NOMO-1 treated with dmso at 0.1 percent for 144 hours (cell line): Measurements from ENCODE around the gene SLC35E4.
"Not testable (repeated sequence)": the region's sequence is repeated elsewhere in the genome, so short reads cannot be mapped to it uniquely, and the experiment has no call there.

Experiments used
- DNase-seq: peaks from one replicate; lab custom pipeline; 2025; ENCODE audit not compliant: unreplicated experiment; lab: John Stamatoyannopoulos, UW

SLC35E4 gene, protein sequence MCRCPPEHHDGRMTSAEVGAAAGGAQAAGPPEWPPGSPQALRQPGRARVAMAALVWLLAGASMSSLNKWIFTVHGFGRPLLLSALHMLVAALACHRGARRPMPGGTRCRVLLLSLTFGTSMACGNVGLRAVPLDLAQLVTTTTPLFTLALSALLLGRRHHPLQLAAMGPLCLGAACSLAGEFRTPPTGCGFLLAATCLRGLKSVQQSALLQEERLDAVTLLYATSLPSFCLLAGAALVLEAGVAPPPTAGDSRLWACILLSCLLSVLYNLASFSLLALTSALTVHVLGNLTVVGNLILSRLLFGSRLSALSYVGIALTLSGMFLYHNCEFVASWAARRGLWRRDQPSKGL

DNA sequence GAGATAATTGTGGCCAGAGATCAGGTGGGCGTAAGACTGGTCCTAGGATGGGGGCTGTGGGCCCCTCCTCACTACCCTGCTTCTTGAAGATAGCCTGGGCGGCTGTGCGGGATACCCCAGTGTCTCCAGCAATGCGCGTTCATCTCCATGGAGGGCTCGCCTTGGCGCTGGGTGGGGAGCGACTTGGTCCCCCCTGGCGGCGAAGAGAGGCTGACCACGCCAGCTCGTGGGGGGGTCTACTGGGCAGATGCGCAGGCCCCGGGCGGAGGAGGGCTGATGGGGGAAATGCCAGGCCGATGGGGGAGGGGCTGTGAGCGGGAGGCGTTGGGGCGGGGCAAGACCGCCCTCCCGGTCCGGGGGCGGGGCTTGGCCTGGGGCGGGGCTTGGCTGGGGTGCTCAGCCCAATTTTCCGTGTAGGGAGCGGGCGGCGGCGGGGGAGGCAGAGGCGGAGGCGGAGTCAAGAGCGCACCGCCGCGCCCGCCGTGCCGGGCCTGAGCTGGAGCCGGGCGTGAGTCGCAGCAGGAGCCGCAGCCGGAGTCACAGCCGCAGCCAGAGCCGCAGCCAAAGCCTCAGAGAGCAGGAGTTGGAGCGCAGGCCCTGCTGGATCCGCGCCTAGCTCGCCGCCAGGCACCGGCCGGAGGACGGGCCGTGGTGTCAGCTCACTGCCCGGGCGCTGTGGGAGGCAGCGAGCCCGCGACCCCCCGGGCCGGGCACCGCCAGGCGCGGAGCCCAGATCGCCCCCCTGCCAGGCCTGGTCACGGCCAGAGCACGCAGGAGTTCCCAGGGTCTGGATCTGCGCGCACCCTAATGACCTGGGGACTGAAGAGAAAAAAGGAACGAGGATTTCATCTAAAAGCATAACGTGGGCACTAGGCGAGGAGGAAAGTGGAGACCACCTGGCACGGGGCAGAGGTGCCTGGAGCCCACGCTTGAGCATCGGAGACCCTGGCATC is at the start of gene SLC35E4:
TSS of gene SLC35E4 (plus strand) at position 509 of the 953 bp plus-strand sequence. CDS start 670 bp downstream, outside the sequence.
- peak; percentile 64 for DNase-seq

DNA sequence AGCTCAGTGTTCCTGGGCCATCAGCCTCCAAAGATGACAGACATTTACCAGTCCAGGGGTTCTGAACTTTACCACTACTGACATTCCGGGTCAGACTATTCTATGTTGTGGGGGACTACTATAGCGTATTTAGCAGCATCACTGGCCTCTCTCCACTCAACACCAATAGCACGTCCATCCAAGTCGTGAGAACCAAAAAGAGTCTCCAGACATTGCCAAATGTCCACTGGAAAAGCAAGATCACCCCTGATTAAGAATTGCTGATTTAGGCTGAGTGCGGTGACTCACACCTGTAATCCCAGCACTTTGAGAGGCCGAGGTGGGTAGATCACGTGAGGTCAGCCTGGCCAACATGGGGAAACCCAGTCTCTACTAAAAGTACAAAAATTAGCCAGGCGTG is 49.2 kb upstream of the SLC35E4 start:
- DNase-seq: no peak

DNA sequence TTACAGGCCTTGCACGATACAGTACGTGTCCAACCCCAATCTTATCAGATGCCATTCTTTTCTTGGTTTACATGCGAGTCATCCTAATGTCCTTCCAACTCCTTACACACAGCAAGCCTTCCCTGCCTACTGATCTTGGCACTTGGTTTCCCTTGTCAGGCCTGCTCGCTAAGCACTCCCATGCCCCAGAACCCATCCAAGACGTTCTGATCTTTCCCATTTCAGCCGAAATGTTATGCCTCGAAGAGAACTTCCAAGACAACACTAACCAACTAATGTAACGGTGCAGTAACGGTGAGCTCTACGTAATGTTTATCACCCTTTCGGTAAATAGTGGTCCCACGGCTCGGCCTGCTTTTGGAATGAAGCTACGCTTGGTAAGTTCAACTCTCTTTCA is 44.4 kb upstream of the SLC35E4 start:
- no peak for DNase-seq

DNA sequence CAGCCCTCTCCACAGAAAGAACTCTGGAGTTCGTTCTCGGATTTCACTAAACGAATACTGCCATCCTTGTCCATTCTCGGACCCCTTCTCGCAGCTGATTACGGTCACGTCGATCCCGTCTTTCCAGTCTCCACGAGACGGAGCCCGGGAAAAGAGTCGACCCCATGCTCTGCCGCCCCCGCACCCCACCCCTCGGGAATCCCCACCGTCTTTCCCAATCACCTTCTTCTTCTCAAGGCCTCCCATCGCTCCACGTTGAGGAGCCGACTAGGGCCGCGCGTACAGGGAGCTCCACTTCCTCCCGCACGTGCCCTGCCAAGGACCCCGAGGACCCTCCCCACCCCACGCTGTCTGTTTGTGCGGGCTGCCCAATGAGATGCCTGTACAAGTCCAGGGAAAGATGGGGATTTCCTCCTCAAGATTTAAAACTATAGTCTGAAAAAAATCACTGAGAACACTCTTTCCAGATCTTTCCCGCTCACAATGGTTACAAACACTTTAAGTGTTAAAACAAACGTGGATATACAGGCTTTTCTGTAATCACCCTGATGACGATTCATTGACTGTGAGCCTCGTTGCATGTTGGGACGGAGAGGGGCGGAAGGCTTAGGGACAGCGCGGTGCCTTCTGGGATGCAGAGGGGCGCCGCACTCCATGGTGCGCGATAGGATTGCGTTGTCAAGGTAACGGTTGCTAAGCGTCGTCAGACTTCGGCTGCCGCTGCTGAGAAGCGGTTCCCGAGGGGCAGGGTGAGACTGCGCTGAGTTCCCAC is 43.8 kb upstream of the SLC35E4 start, which contains the start of gene PES1:
TSS of gene PES1 (minus strand) at position 323 of the 772 bp plus-strand sequence. CDS start at position 246, 77 bp downstream.
- DNase-seq: peak; percentile 96

DNA sequence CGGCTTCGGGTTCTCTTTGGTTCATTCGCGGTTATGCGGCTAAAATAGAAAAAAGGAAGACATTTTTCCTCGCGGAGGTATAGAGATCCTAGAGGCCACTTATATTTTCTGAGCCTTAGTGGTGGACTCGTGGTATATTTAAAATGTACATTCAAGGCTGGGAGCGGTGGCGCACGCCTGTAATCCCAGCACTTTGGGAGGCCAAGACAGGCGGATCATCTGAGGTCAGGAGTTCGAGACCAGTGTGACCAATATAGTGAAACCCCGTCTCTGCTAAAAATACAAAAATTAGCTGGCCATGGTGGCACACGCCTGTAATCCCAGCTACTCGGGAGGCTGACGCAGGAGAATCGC is 43.2 kb upstream of the SLC35E4 start:
- not testable (repeated sequence) for DNase-seq

DNA sequence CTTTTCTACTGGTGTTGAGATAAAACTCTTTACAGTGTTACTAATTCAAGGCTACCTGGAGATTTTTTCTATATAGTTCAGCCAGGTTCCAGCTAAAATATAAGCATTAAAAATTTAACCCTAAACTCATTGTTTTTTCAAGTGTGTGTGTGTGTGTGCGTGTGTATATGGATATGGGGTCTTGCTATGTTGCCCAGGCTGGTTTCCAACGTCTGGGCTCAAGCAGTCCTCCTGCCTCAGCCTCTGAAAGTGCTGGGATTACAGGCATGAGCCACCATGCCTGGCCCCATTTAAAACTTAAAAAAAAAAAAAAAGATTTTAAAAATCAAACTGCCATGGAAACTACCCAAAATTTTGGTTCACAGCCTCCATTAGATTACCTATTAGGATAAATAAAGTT is 39.4 kb upstream of the SLC35E4 start:
- no peak for DNase-seq

DNA sequence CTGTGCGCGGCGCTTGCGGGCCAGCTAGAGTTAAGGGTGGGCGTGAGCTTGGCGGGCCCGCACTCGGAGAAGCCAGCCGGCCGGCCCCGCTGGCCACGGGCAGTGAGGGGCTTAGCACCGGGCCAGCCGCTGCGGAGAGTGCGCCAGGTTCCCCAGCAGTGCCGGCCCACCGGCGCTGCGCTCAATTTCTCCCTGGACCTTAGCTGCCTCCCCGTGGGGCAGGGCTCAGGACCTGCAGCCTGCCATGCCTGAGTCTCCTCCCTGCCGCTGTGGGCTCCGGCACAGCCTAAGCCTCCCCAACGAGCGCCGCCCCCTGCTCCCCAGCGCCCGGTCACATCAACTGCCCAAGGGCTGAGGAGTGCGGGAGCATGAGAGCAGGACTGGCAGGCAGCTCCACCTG is 38.7 kb upstream of the SLC35E4 start:
- DNase-seq: no peak

DNA sequence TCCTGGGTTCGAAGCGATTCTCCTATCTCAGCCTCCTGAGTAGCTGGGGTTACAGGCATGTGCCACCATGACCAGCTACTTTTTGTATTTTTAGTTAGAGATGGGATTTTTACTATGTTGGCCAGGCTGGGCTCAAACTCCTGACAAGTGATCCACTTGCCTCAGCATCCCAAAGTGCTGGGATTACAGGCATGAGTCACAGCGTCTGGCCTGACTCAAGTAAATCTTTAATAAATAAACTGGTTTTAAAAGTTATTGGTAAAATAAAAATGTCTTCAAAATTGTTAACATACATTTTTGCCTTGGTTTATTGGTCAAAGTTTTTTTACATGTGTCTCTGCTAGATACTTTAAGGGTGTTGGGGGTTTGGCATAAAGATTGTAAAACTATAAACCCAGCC is 36.6 kb upstream of the SLC35E4 start:
- no peak for DNase-seq

DNA sequence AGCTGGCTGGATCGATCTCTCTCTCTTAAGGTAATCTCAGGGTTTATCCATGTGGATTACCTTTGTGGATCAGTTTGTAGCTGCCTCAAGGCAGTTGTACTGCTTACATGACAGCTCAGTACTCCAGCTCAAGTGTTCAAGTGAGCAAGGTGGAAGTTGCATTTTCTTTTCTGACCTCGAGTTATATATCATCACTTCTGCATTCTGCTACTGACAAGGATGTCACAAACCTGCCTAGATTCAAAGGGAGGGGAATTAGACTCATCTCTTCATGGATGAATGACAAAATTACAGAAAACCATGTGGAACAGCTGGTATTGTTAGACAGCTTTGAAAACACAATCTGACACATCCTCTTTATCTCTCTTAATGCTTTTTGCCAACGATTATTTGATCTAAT is 34.7 kb upstream of the SLC35E4 start:
- no peak for DNase-seq

DNA sequence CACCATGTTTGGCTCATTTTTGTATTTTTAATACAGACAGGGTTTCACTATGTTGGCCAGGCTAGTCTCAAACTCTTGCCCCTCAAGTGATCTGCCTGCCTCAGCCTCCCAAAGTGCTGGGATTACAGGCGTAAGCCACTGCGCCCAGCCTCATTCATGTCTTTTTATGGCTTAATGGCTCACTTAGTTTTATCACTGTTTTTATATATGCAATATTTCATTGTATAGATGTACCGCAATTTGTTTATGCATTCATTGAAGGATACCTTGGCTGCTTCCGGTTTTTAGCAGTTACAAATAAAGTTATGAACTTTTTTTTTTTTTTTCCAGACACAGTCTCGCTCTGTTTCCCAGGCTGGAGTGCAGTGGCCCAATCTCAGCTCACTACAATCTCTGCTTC is 34.1 kb upstream of the SLC35E4 start:
- no peak for DNase-seq

DNA sequence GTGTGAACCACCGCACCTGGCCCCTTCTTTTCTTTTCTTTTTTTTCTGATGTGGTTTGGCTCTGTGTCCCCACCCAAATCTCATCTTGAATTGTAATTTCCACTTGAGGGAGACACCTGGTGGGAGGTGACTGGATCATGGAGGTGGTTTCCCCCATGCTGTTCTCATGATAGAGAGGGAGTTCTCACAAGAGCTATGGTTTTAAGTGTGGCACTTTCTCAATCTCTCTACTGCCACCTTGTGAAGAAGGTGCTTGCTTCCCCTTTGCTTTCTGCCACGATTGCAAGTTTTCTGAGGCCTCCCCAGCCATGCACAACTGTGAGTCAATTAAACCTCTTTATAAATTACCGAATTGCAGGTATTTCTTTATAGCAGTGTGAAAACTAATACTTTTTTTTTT is 33.5 kb upstream of the SLC35E4 start:
- DNase-seq: peak; percentile 9

DNA sequence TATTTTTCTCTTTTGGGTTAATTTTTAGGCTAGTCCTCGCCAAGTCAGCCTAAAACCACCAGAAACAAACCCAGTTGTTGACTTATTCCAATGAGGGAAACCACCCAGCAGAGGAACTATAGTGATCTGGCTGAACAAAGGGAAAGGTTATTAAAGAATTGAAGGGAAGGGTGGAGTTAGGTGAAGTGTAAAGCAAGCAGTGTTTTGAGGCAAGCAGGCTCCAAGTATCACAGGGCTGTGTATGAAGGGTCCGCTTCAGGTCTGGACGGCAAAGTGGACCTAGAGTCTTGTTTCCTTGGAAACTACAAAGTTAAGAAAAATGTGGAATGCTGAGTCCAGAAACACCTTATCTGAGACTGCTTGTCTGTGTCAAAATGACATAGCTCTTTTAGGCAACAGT is 31.8 kb upstream of the SLC35E4 start:
- no peak for DNase-seq

DNA sequence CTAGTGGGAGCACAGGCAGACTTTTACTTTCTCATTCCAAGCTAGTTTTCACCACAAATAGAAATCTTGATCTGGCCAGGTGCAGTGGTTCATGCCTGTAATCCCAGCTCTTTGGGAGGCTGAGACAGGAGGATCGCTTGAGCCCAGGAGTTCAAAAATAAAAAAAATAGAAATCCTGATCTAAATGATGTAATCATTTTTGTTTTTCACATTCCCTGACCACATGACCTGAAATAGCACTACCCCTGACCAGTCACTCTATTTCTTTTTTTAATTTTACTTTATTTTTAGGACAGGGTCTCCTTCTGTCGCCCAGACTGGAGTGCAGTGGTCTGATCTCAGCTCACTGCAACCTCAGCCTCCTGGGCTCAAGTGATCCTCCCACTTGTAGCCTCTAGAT is 30.9 kb upstream of the SLC35E4 start:
- no peak for DNase-seq

DNA sequence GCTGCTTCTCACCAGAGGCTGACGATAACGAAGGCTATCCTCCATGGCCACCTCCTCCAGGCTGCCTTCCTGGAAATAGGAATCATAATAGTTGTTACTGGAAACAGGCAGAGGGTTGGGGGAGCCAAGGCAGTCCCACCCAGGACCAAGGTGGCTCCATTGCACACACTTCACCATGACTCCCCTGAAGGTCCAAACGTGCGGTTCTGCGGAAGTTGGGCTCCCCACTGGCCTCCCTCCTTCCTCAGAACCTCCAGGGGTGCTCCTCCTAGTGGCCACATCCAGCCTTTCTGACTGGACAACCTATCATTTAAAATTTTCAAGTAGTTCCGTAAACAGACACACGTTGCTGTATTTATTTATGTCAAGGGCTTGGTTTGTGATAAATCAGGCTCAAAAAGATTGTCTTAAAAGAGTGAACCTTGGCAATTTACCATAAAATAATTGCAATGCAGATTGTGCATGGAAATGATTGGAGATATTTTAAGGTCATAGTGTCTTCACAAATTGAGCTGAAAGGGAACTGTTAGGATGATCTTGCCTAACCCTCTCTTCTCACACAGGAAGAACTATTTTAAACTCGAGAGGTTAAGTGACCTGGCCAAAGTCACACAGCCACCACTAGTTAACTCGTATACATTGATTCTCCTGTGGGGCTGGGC is 30.0 kb upstream of the SLC35E4 start:
- peak; percentile 38 for DNase-seq

DNA sequence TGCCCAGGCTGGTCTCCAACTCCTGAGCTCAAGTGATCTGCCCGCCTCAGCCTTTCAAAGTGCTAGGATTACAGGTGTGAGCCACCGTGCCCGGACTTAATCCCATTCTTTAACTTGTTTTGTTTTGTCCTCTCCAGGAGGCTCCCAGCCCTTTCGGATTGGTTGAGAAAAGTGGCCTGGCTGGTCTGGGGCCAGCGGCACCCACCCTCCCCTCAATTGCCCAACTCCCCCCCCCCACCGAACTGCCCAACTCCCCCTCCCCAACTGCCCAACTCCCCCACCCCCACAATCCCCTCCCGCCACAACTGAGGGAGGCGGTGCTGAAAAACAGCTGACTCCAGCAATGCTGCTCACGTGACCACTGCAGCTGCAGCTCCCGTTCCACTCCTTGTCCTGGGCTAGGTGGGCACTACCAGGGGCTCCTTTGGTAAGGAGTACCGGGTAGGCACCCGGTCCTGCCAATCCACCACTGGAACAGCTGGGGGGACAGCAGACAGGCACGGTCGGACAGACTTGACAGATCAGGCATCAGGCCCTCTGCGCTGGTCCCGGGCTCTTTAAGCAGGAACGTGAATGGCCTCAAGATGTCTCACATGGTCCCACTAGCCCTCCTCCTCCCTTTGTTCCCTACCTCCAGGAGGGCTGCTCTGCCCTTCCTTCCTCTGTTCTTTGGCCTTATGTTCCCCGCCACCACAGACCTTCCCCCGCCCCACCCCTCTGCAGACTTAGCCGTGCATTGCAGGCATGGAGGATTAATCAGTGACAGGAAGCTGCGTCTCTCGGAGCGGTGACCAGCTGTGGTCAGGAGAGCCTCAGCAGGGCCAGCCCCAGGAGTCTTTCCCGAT is 28.9 kb upstream of the SLC35E4 start, which contains the start of gene TCN2:
TSS of gene TCN2 (plus strand) at position 720 of the 845 bp plus-strand sequence. CDS start 158 bp downstream, outside the sequence.
- peak; percentile 12 for DNase-seq

DNA sequence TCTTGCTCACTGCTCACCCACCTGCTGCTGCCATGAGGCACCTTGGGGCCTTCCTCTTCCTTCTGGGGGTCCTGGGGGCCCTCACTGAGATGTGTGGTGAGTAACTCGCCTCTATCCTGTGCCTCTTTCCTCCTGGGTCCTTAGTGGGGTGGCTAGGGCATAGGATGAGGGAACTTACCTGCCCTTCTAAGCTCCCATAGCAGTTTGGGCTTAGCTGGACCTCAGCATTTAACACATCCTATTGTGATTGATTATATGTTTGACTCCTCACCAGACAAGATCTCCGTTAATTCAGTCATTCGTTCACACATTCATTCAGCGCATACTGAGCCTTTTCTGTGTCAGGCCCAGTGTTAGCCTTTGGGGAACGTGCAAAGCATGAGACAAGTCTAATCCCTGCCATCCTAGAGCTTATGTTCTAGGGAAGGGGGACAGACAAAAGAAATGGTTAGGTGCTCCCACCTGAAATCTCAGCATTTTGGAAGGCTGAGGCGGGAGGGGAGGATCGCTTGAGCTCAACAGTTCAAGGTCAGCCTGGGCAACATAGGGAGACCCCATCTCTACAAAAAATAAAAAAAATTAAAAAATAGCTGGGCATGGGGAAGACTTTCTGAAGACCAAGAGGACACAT is 28.2 kb upstream of the SLC35E4 start:
- DNase-seq: no peak

DNA sequence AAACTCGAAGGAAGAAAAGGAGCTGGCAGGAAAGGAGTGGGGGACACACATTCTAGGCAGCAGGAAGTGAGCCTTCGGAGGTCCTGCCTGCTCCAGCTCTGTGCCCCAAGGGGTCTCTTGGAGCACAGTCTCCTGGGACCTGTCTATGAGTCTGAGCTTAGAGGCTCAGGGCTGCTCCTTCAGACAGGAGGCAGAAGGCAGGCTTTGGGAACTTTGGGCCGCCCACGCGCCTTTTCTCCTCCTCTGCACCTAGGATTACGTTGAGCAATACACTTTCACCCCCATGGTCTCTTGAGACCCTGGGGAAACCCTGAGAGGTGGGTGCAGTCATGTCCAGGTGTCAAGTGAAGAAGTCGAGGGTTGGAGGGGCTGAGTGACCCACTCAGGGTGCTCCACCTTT is 27.6 kb upstream of the SLC35E4 start:
- no peak for DNase-seq

DNA sequence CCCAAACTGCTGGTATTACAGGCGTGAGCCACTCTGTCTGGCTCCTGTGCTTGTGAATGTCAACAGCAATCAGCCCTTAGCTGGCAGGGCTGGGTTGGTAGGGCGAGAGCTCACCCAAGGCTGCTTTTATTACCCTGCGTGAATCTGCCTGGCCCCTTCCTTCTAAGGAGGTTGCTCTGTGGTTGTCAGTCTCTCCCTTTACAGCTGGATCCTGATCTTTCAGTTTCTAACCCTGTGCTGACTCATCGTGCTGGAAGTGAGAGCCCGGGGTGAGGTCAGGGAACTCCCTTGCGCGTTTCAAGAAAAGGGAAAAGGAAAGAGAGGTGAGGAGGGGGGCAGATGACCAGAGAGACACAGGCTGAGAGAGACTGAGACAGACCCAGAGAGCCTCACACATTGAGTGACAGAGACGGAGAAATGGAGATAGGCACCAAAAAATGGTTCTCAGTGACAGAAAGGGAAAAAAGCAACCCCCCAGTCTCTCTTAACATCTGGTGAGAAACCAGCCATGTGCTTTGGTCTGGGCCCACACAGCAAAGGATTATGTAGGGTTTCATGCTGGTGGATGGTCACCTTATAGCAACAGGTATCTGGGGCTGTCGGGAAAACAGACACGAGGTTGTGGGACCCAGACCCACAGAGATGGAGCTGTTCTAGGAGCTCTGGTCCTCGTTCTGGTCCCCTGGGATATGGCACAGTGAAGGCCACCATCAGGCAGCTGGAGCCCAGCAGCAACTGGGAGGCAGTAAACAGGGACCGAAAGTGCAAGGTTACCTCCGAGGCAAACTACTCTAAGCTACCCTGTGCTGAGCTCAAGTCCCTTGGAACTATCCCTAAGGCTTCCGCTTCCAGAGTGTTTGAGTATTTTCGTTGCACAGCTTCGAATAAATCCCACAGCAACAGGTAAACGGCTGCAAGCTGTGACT is 26.1 kb upstream of the SLC35E4 start:
- DNase-seq: peak; percentile 83
